ENCODE results near the gene ACOXL. TPM values are rescaled to one million over a fixed set of nuclear protein-coding genes. Genes with fewer than 3 reads are reported as not detected.

Gene ACOXL
- total RNA-seq, 4 donors from 2014 or later = 0.64 TPM; not detected in 3

DNA sequence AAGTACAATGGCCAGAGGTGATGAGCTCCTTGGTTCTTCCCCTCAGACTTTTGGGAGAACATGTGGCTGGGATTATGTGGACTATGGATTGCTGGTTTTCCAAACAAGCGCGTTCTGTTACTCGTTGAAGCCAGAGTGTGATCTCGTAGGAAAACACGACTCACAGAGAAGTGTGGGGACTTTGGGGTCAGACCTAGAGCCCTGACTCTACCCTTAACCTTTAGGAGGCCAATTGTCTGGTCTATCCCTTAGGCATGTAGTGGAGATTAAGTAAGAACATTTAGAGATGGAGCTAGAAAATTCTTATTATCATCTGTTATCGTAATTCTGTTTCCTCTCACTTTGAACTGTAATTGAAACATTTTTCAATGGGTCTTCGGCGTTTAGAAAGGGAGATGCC is 424.2 kb downstream of the ACOXL start:
- WGBS = 96% methylated on average over 8 of the region's 8 CpGs
- H3K27ac ChIP-seq = no peak overlapping the region
- H3K36me3 ChIP-seq = peaks cover 17% of the 10 kb centered on the region
- TF ChIP-seq CTCF (IDR thresholded peaks at IDR 0.05) (no peak), POLR2AphosphoS5 (IDR thresholded peaks at IDR 0.05) (no peak), POLR2A (IDR thresholded peaks at IDR 0.05) (no peak), EP300 (IDR thresholded peaks at IDR 0.05) (no peak)
- no peaks in the 10 kb centered on the region for H3K27me3 ChIP-seq
- peaks cover 20% of the 10 kb centered on the region for H3K4me1 ChIP-seq
- DNase-seq (ENCODE audit: low spot score in 2 of 2) = no peak
- H3K4me3 ChIP-seq = no peak overlapping the region
- H3K9me3 ChIP-seq = no peaks in the 10 kb centered on the region

GRCh38 chr2:111157071-111157661 is 424.8 kb downstream of the ACOXL start:
- TF ChIP-seq EP300 (IDR thresholded peaks at IDR 0.05) = no peak
- no peak for TF ChIP-seq POLR2AphosphoS5 (IDR thresholded peaks at IDR 0.05)
- no peak for TF ChIP-seq POLR2A (IDR thresholded peaks at IDR 0.05)
- Histone ChIP-seq H3K27me3 (no peaks in the 10 kb centered on the region), H3K36me3 (peaks cover 11% of the 10 kb centered on the region), H3K4me1 (peaks cover 25% of the 10 kb centered on the region), H3K4me3 (no peak overlapping the region), H3K9me3 (no peaks in the 10 kb centered on the region), H3K27ac (no peak overlapping the region)
- WGBS = 79% methylated on average over 5 of the region's 5 CpGs
- DNase-seq (ENCODE audit: low spot score in 2 of 2) = no peak

GRCh38 chr2:111157798-111158197 is 425.4 kb downstream of the ACOXL start:
- no peak overlapping the region for H3K4me3 ChIP-seq
- H3K4me1 ChIP-seq = peaks cover 28% of the 10 kb centered on the region
- DNase-seq (ENCODE audit: low spot score in 2 of 2) = no peak
- peaks cover 6% of the 10 kb centered on the region for H3K36me3 ChIP-seq
- H3K27me3 ChIP-seq = no peaks in the 10 kb centered on the region
- TF ChIP-seq POLR2A (IDR thresholded peaks at IDR 0.05) (no peak), CTCF (IDR thresholded peaks at IDR 0.05) (no peak), POLR2AphosphoS5 (IDR thresholded peaks at IDR 0.05) (no peak), EP300 (IDR thresholded peaks at IDR 0.05) (no peak)
- no peak overlapping the region for H3K27ac ChIP-seq
- WGBS = 93% methylated on average over 2 of the region's 2 CpGs
- no peaks in the 10 kb centered on the region for H3K9me3 ChIP-seq

- Histone ChIP-seq H3K27me3 (no peaks in the 10 kb centered on the region), H3K27ac (no peak overlapping the region), H3K36me3 (peaks cover 6% of the 10 kb centered on the region), H3K4me1 (peaks cover 33% of the 10 kb centered on the region), H3K9me3 (no peaks in the 10 kb centered on the region), H3K4me3 (no peak overlapping the region)
- DNase-seq (ENCODE audit: low spot score in 2 of 2) = no peak
- TF ChIP-seq EP300 (IDR thresholded peaks at IDR 0.05) (no peak), POLR2A (IDR thresholded peaks at IDR 0.05) (no peak), POLR2AphosphoS5 (IDR thresholded peaks at IDR 0.05) (no peak), CTCF (IDR thresholded peaks at IDR 0.05) (no peak)
- WGBS = 95% methylated on average over 5 of the region's 5 CpGs
Observed at GRCh38 chr2:111159641-111160040, 427.3 kb downstream of the ACOXL start.

DNA sequence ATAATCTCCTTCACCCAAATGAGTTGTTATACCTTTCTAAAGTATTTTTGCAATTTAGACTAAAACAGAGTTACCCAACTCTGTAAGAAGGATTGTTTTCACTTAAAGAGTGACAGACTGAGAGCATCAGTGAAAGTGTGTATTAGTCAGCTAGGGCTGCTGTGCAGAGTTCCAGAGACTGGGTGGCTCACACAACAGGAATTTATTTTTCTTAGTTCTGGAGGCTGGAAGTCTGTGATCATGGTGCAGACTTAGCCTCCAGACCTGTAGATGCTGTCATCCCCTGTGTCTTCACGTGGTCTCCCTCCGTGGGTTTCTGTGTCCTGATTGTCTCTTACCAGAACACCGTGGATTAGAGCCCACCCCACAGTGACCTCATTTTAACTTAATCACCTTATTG is 428.4 kb downstream of the ACOXL start:
- no peak overlapping the region for H3K27ac ChIP-seq
- WGBS = 87% methylated on average over 3 of the region's 3 CpGs
- no peaks in the 10 kb centered on the region for H3K9me3 ChIP-seq
- H3K4me1 ChIP-seq = peaks cover 26% of the 10 kb centered on the region
- DNase-seq (ENCODE audit: low spot score in 2 of 2) = no peak
- no peak for TF ChIP-seq EP300 (IDR thresholded peaks at IDR 0.05)
- TF ChIP-seq POLR2A (IDR thresholded peaks at IDR 0.05) = no peak
- TF ChIP-seq CTCF (IDR thresholded peaks at IDR 0.05) = no peak
- no peak for TF ChIP-seq POLR2AphosphoS5 (IDR thresholded peaks at IDR 0.05)
- H3K36me3 ChIP-seq = peaks cover 14% of the 10 kb centered on the region
- H3K27me3 ChIP-seq = no peaks in the 10 kb centered on the region
- no peak overlapping the region for H3K4me3 ChIP-seq

DNA sequence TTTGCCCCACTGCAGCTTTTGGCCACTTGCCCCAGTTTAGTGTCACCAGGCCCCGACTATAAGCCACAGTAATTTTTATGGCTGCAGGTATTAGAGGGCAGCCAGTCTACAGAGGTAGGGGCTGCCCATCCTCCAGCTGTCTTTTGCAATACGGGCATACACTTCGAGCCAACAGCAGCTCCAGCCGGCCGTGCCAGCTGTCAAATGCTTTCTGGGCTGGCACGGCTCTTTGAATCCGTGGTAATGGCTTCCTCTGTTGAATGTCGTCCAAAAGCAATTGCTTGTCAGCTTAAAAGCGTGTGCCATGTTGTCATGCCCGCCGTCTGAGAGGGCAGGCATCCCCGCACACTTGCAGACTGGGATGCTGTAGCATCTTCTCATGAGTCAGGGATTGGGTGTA is 429.6 kb downstream of the ACOXL start:
- H3K27me3 ChIP-seq = no peaks in the 10 kb centered on the region
- 43% methylated on average over 11 of the region's 12 CpGs for WGBS
- no peak for DNase-seq (ENCODE audit: low spot score in 2 of 2)

More for the DNA sequence above, 429.6 kb downstream of the ACOXL start:
- peaks cover 26% of the 10 kb centered on the region for H3K4me1 ChIP-seq
- no peak overlapping the region for H3K4me3 ChIP-seq
- H3K27ac ChIP-seq = no peak overlapping the region
- TF ChIP-seq POLR2AphosphoS5 (IDR thresholded peaks at IDR 0.05) (no peak), CTCF (IDR thresholded peaks at IDR 0.05) (no peak), POLR2A (IDR thresholded peaks at IDR 0.05) (no peak), EP300 (IDR thresholded peaks at IDR 0.05) (no peak)
- H3K9me3 ChIP-seq = no peaks in the 10 kb centered on the region
- H3K36me3 ChIP-seq = peaks cover 24% of the 10 kb centered on the region
